Measurements from ENCODE around the gene PPIL6.

Gene PPIL6

GRCh38 chr6:109363753-109364152 is 76.7 kb downstream of the PPIL6 start:
- no peak for DNase-seq (ENCODE audit: low read depth in 2 of 2)

DNA sequence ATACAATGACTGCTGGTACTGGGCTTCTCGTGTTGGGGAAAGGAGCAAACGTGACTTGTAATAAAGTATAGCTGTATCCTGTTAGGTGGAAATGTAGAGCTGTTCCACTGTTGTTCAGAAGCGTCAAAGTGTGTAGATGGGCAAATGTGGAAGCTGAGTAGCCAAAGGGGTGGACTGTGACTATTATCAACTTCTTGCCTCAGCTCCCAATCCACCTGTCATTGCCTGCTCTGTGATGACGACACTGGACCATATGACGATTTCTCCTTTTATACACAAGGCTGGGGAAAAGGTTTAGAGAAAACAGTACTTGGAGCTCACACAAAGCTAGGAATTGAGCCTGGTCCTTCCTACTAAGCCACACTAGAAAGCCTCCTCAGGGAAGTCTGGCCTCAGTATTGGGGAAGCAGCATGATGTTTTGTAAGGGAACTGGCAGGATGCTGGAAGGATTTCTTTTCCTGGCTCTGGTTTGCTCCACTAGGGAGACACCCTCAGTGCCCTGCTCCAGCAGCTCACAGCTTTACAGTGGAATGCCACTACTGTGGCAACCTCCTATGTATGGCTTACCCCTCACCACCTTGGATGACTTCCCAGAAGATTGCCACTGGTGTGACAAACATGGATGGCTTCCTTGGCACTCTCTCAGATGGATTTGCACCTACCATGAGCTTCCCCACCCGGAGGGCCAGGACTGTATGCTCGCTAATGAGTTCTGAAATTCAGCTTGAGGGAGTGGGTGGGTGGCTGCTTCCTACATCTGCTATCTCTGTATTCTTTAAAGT is 78.1 kb downstream of the PPIL6 start:
- no peak for DNase-seq (ENCODE audit: low read depth in 2 of 2)

DNA sequence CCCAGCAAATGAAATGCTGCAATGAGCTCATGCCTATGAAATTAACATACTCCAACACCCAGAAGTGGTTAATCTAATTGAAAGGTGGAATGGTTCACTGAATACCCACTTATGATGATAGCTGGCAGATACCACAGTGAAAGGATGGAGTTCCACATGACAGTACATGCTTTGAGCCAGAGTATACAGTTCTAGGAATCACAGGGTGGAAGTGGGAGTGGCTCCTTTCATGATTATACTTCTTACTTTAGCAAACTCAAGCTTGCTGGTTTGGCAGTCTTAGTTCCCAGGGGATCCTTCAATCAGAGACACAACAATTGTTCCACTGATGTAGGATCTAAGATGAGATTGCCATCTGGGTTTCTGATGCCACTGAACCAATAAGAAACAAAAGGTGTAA is 79.6 kb downstream of the PPIL6 start:
- no peak for DNase-seq (ENCODE audit: low read depth in 2 of 2)

DNA sequence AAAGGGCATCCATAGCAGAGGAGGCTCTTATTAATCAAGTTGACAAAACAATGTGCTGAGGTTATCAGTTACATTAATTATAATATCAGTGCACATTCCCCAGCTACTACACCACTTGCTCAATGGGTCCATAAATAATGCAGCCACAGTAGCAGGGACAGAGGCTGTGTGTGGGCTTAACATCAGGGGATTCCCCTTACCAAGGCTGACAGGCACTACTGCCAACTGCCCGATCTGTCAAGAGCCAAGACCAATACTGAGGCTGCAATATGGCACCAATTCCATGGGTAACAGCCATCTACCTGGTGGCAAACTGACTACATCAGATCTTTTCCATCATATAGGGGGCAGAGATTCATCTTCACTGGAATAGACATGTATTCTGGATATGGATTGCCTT is 80.1 kb downstream of the PPIL6 start:
- DNase-seq (ENCODE audit: low read depth in 2 of 2) = no peak

GRCh38 chr6:109359248-109359647 is 81.2 kb downstream of the PPIL6 start:
- no peak for DNase-seq (ENCODE audit: low read depth in 2 of 2)

GRCh38 chr6:109358204-109358603 is 82.2 kb downstream of the PPIL6 start:
- DNase-seq (ENCODE audit: low read depth in 2 of 2) = no peak

GRCh38 chr6:109356237-109356636 is 84.2 kb downstream of the PPIL6 start:
- DNase-seq (ENCODE audit: low read depth in 2 of 2) = no peak

DNA sequence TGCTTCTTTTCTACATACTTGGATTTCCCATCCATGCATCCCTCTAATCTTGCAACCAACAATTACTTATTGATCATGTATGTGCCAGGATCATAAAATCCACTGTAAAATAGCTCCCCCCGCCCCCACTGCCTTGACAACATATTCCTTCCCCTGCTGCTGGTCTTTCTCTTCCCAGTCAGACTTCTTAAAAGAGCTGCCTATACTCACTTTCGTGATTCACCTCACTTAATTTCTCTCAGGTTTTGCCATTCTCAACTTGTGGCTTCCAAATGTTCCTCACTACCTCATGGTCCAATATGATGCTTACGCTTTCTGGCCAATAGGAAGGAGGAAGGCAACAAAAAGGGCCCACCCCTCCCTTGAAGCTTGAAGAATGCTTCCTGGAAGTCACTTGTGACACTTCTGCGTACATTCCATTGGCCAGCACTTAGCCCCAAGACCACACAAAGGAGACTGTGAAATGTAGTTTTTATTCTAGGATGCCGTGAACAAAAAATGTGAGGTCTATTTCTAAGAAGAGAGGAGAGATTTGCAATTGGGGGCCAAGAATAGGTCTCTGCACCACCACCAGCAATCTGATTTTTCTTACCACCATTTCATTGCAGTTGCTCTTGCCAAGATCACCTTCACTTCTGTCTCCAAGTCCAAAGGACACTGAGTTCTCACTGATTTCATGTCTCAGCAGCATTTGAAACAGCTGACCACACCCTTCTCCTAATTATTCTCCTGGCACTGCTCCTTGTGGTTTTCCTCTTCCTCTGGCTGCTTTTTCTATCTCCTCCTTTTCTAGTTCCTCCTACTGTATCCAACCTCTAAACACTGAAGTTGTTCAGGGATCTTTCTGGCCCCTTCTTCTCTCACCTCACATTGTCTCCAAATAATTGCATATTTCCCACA is 88.9 kb downstream of the PPIL6 start:
- no peak for DNase-seq (ENCODE audit: low read depth in 2 of 2)

DNA sequence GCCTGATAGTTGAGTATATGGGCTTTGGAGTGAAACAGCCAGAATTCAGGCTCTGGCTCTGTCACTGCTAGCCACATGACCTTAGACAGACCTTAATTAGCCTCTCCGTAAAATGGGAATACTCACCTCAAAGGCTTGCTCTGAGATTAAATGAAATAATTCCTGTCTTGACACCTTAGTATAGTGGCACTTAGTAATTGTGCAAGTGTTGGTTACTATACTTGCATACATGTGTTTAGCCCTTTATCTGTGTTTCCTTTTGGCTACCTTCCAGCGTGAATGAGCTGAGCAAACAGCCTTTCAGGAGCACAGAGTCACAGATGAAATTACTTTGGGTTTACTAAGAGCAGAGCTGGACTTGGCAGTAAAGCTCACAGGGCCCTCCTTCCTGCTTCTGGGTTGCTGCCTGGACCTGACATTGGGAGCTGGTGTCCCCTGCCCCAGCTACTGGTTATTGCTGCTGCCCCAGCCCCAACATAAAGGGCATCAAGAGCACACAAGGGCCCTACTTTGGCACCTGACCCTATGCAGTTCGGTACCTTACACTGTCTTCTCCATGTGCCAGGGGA is 90.9 kb downstream of the PPIL6 start:
- DNase-seq (ENCODE audit: low read depth in 2 of 2) = no peak

DNA sequence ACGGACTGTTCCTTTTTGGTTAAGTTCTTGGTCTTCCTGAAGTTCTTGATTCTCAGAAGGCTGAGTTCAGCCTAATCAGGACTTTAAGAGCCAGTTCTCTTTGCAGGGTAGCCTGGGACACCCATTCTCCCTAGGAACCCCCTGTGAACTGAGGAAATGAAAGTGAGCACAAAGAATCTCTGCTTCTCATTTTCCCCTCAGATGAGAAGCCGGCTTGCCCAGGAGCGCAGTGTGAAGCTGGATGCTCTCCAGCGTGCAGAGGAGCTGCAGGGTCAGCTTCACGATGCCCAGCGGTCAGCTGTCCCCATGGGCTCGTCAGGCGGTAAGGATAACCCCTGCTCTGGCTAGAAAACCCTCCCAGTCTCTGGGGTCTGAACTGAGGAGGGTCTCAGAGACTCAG is 92.2 kb downstream of the PPIL6 start:
- DNase-seq (ENCODE audit: low read depth in 2 of 2) = no peak

DNA sequence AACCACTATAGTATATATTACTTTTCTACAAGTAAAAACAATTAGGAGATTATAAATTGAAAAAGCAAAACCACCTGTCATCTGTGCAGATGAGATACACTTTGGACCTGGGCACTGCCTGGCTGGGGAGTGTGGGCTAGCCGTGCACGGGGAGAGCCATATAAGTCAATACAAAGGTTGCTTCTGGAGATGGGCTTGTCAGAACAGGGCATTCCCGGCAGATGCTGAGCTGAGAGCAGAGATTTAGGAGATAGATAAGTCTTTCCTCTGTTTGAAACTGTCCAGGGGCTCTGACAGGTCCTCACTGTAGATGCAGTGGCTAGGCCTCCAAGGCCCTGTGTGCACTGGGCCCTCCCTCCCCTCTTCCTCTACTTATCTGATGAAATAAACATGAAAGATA is 92.6 kb downstream of the PPIL6 start:
- DNase-seq (ENCODE audit: low read depth in 2 of 2) = no peak

- no peak for DNase-seq (ENCODE audit: low read depth in 2 of 2)
Measured at GRCh38 chr6:109345986-109346385, 94.4 kb downstream of the PPIL6 start.

DNA sequence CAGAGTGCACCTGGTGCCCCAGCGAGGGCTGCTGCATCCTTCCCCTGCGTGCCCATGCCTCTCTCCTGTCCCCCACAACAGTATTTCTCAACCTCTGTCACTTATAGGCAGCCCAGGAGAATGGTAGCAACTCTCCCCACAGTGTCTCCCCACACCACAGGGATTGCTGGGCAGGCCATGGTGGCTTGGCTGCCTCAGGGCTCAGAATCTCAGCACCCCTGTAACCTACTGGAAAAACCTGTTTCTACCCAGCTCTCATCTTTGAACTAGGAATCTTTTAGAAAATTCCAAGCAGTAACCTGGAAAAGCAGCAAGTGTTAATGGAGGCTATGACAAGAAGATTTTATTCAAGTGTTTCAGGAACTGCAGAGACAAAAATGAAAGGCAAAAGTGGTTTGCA is 96.2 kb downstream of the PPIL6 start:
- no peak for DNase-seq (ENCODE audit: low read depth in 2 of 2)

DNA sequence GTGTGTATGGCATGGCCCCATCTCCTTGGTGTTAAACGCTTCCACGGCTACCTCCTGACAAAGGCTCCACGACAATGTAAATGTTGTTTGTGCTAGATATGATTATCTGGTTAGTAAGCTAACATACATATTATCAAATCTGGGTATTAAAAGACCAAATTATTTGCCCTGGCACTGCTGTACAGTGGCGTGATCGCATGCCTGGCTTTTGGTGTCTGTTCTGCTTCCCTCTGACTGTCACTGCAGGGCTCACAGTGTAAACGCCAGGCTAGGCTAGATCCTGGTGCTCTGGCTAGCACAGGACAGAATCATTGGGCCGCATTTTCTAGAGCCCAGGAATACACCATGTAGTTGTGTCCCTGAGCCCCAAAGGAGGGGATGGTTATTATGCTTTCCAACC is 96.9 kb downstream of the PPIL6 start:
- no peak for DNase-seq (ENCODE audit: low read depth in 2 of 2)

DNA sequence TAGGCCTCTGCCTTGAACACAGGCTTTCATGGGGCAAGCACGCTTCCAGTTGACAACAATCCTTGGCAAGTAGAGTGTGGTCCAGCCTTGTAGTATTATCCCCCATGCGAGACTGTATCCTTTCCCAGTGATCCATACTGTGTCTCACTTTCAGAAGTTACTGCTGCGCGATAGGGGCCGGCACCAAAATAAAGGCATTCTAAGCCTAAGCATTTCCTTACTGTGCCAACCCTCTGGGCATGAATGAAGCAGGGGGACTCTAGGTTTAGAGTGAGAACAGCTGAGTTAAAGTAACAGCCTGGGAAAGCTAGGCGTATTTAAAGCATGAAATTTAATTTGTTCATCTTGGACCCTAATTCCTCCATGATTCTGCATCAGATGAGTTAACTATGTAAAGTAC is 97.5 kb downstream of the PPIL6 start:
- no peak for DNase-seq (ENCODE audit: low read depth in 2 of 2)

GRCh38 chr6:109342506-109342905 is 97.9 kb downstream of the PPIL6 start:
- no peak for DNase-seq (ENCODE audit: low read depth in 2 of 2)

DNA sequence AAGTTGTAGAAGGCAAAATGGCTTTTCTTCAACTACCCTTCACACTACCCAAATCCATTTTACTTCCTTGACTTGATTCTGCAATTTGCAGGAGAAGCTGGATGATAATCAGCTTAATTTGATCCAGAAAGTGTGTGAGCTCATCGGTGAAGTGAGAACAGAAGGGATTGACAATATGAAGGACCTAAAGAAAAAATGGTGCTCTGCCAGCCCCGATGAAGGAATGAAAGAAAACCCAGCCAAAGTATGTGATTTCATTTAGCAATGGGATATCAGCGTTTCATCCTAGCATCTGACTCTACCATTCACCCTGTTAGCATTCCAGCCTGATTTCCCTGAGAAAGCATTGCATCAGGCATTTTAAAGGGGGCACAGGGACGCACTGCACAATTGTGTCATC is 99.6 kb downstream of the PPIL6 start:
- DNase-seq (ENCODE audit: low read depth in 2 of 2) = no peak

Data from stimulated activated CD8-positive, alpha-beta memory T cell treated with anti-CD3 and anti-CD28 coated beads, Interleukin-7, amount 100 ng/mL, for 1 hour (primary cell).